Stimulated activated CD4-positive, alpha-beta T cell treated with anti-CD3 and anti-CD28 coated beads, Interleukin-12 subunit alpha, Interleukin-12 subunit beta, amount 100 ng/mL, for 24 hours (primary cell): ENCODE measurements around the gene SDHB.

Source experiments
- DNase-seq, 2 experiments: peaks; one replicate each; pipeline ENCODE4 v3.0.0-alpha.2; 2020; ENCODE audit warnings: low read depth in 2 of 2

The SDHB gene

DNA sequence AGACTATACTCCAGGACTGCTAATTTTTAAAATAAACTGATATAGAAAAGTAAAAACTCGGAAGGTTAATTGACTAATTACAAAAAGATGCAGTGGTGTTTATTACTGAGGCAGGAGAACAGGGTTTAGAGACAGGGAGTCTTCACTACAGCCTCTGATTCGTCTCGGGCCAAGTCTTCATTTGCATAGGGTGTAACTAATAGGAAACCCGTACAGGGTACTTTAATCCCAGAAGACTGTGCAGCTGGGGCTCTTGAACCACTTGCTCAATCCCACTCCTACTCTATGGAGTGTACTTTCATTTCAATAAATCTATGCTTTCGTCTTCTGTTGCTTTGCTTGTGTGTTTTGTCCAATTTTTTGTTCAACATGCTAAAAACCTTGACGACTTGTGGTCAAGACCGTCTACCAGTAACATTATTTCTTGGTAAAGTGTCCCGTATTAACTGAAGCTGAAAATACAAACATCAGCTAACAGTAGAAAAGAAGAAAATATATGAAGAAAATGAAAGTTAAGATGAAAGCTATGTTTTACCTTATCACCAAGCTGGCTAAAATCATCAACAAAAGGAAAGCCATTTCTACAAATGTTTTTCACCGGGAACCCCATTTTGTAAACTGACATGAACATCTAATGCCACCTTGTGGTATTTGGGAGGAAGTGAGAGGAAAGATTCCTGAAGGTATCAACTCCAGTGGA lies 8.0 kb downstream of the SDHB start:
- DNase-seq: no peak

DNA sequence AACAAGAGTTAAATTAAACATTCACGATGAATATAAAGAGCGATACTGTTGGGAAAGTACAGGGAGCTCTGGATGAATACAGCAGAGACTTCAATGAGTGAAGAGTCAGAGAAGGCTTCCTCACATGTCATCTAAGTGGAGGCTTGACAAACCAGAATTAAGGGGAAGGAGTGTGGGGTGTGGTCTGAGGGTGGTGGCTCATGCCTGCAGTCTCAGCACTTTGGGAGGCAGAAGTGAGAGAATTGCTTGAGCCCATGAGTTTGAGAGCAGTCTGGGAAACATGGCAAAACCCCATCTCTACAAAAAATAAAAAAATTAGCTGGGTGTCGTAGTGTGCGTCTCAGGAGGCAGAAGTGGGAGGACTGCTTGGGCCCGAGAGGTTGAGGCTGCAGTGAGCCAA lies 8.7 kb downstream of the SDHB start:
- no peak for DNase-seq

DNA sequence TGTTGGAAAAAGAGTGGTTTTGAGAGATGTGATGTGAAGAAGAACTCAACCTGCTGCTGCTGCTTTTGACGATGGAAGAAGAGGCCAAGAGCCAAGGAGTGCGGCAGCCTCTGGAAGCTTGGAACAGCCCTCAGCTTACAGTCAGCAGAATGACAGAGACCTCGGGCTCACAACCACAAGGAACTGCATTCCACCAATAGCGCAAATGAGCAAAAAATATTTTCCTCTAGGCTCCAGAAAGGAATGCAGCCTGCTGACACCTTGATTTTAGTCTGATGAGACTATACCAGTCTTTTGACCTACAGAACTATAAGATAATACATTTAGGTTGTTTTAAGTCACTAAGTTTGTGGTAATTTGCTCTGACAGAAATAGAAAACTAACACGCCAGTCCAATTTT lies 10.2 kb downstream of the SDHB start:
- no peak for DNase-seq

DNA sequence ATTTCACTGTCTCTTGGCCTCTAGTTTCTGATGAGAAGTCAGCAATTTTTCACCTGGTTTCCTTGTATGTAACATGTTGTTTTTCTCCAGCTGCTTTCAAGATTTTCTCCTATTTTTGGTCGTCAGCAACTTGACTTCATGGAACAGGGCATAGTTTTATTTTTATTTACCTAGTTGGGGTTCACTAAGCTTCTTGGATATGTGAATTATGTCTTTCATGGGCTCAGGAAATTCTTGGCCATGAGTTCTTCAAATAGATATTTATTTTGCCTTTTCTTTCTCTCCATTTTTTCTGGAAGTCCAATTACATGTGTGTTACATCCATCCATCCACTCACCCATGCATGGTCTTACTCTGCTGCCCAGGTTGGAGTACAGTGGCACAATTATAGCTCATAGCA lies 13.7 kb downstream of the SDHB start:
- DNase-seq: no peak

DNA sequence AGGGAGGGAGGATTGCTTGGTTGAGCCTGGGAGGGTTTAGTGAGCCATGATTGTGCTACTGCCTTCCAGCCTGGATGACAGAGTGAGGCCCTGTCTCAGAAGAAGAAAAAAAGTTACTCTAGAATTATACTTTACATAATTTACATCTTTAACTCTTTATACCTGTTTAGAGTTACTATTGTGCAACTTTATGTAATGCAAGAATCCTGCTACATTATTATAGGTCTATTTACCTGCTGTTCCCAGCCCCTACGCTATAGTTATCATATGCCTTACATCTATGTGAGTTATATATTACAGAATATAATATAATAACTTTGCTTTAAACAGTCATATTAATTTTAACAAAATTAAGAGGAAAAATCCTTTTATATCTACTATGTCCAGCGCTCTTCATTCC lies 14.3 kb downstream of the SDHB start:
- no peak for DNase-seq

DNA sequence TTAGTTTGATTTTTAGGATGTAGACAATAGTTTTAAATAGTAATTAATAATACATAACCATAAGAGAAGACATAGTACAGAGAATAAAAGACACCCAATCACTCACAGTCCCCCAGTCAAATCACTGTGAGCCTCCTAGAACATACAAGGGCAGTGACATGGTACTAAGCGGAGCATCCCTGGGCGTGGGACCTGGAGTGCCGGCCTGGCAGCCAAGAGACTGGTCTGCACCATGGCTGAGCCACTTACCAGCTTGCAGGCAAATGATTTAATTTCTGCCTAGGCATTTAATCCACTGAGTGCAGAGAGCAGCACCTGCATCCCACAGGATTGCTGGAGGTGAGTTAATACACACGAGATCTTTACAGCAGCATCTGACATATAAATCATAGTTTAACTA lies 20.4 kb downstream of the SDHB start:
- no peak for DNase-seq

DNA sequence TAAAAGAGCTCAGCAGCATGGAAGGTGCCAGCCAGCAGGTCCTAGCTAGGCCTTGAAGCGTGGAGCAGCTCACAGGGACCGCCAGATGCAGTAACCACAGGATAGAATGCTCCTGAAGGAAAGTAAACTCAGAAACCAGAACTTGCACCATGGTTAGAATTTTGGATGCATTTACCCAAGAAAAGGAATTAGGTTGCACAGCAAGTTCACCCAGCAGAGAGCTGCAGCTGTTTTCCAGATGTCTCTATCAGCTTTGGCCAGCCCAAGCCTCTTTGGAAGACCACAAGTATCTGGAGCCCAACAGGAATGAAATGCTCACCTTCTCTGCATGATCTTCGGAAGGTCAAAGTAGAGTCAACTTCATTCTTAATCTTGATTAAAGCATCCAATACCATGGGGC lies 21.1 kb downstream of the SDHB start:
- no peak for DNase-seq

DNA sequence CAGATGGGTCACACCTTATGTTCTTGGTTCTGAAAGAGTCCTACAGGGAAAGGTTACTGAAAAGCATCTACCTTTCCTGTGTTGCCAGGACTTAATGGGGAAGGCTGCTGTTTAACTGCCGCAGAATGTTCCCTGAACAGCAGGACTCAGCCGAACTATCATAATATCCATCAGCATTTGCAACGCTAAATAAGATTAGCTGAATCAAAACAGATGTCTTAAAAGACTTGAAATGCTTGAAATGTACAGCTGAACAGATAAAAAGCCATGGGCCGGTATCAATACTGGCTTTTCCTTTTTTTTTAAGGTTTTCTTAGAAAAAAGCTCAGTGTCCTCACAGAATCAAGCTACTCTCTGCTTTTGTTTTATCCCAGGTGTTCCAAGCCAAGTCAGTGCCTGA lies 22.4 kb downstream of the SDHB start:
- DNase-seq: no peak

DNA sequence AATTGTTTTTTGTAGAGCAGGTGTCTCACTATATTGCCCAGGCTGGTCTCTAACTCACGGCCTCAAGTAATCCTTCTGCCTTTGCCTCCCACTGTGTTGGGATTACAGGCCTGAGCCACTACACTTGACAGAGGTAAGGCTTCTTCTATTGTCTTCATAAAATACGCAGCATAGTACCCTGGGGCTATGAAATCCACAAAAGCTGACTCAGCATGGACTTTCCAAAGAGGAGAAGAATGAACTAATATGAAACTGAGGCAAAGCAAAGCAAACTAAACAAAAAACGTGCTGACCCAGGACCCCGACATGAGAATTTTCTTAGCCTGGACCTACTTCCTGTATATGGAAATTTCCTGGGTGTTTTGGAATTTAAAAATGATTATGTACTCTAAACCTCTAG lies 23.6 kb downstream of the SDHB start:
- DNase-seq: no peak

DNA sequence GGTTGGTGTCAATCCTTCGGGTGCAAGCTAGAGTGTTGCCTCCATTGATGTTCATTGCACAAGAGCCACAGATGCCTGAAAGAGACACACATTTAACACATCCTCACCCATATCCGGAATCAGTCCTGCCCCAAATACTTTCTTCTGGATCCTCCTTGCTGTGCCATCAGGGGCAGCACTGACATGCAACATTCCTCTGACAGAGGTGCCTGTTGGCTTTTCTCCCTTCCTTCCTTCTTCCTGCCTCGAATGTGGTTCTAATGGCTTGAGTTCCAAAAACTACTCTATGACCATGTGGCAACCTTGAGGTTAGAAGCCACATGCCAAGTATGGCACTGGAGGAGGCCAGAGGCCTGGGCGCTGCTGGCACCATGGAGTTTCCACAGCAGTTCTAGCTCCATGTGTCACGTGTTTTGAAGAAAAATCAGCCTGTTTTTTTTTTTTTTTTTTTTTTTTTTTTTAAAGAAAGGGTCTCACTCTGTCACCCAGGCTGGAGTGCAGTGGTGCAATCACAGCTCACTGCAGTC lies 25.1 kb downstream of the SDHB start:
- DNase-seq: no peak

DNA sequence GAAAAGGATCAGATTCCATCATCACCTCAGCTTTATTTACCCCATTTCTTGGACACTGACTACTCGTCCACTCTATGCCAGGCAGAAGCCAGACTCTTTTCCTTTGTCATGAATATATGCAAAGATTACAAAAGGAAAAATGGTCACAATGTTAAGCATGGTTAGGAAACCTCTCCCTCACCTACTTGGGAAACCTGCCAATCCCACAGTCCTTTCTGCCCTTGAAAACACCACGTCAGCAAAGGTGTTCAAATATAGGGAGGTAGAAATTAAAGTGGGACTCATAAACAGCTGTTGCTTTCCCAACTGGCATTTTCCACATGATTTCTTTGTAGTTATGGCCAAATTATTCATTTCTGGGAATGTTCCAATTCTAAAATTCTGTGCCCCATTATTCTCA lies 25.9 kb downstream of the SDHB start:
- no peak for DNase-seq

DNA sequence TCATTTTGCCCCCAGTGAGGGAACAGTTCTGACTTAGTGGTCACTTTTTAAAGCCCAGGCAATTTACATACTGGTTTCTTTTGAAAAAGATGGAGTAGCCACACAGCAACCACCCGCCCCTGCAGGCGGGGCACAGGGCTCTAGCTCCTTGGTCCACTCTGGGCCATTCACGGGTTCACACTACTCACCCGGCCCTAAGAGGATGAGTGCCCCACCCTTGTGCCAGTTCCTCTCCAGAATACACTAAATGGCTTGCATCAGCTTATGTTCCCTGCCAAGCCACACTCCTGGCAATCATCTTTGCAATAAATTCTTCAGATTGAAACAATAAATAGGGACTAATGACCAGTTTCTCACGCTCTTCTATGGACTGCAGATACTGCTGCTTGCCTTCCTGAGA lies 26.4 kb downstream of the SDHB start:
- DNase-seq: no peak

DNA sequence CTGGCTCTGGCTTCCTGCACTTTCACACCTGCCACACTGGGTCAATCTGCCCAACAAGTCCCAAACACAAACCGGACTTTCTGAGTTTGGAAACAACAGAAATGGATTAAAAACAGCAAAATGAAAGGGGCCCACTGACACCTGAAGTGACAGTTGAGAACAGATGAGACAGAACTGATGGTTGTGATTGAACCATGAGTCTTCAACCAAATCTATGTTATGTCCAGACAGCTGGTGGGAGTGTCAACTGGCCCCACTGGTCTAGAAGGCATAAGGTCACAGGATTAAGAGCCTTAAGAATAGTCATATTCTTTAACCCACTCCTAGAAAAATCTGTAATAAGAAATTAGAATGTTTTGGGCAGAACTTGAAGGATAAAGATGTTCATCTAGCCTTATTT lies 29.1 kb downstream of the SDHB start:
- DNase-seq: no peak

DNA sequence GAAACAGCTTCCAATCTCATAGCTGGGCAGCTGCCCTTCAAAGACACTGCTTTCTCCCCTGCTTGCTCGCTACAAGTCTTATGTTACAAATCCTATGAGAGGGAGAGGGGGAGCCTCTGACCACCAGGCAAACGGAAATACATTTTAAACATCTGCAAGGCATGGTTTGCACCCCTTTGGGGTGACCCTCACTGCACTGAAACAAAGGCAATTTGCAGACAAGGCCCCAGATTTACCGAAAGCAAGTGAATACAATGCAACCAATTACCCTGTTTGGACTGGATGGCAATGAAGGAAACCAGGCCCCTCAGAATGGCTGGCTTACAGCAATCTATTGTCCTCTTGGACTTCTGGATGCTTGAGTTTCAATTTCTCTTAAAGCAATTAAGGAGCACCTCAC lies 30.3 kb downstream of the SDHB start:
- DNase-seq: no peak

DNA sequence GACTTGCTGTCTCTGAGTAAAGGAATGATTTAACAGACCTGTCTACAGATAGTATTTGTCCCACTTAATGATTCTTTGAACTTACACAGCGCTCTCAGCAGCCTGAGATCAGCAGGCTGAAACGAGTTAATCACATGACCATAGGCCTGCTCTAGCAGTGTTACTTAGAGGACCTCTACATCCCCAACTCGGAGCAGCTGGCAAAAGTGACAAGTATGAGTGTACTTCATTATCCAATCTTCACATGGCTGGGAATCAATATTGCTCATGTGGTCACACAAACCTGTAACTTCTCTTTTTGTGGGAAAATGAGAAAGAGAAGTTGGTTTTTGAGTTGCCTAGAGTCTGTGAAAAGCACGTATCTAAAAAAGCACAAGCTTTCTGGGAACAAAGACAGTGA lies 30.7 kb downstream of the SDHB start:
- no peak for DNase-seq

DNA sequence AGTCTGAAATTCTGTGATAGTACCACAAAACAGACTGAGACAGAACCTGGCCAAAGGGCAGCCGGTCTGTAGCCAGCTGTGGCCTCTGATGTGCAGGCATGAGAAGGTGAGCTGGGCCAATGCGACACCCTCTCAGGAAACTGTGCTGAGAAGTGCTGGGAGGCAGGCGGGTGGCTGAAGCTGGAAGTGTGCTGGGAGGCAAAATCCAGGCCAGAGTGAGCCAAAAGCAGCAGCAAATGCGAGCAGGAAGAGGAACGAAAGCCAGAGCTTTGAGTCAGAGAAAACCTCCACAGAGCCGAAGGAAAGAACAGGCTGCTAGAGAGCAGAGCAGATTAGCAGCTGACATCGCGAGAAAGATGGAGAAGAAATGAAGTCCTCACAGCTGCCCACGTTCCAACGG lies 31.9 kb downstream of the SDHB start:
- no peak for DNase-seq

DNA sequence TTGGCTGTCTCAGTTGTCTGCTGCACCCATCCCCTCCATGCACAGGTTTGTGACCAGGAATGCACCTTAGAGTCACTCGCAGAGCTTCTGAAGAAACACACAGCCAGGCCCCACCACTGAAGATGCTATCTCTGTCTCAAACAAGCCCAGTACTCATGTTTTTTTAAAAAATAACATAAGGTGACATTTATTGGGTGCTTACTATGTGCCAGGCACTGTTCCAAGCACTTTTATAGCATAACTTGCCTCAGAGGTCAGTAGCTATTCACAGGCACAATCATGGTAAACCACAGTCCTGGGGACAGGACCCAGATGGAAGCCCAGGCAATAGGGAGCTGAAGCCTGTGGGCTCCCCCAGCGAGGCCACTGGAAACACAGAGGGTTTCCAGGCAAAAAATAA lies 33.3 kb downstream of the SDHB start:
- no peak for DNase-seq

DNA sequence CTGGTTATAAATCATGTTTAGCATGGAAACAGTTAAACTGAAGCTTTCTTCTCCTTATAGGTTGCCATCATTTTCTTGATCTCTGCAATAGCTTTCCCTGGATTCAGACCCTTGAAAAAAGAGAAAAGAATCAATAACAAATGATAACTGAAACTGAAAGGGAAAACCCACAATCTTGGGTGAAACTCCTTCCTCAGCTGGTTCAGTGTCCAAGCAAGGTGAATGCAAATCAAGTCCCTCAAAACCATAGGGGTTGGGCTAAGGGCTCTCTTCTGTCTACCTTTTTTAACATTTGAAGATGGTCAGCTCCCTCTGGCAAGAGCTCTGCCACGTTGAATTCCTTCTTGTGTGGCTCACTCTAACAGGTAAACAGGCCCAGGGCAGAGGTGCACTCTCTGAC lies 35.0 kb downstream of the SDHB start:
- no peak for DNase-seq

DNA sequence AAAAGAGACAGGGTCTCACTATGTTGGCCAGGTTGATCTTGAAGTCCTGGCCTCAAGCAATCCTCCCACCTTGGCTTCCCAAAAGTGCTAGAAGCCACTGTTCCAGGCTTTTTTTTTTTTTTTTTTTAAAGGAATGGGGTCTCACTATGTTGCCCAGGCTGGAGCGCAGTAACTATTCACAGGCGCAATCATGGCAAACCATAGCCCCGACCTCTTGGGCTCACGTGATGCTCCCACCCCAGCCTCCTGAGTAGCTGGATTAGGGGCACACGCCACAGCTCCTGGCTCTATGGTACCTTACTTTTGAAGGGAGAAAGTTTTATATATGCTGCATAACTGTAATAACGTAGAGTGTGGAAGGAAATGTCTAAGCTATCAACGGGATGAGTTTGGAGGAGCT lies 36.4 kb downstream of the SDHB start:
- no peak for DNase-seq

DNA sequence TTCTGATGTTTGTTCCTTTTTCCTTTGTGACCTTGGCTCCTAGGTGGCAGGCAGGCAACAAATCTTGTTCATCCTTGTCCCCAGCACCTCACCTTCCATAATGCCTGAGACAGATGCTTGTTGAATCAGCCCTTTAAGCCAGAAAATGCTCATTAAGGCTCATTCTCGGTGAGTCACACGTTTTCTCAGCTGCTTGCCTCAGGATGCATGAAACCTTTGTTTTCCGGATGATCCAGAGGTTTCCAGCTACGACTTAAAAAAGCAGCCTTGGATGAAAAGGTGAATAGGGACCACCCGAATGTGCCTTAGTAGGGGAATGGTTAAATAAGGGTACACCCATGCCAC lies 37.5 kb downstream of the SDHB start:
- no peak for DNase-seq

DNA sequence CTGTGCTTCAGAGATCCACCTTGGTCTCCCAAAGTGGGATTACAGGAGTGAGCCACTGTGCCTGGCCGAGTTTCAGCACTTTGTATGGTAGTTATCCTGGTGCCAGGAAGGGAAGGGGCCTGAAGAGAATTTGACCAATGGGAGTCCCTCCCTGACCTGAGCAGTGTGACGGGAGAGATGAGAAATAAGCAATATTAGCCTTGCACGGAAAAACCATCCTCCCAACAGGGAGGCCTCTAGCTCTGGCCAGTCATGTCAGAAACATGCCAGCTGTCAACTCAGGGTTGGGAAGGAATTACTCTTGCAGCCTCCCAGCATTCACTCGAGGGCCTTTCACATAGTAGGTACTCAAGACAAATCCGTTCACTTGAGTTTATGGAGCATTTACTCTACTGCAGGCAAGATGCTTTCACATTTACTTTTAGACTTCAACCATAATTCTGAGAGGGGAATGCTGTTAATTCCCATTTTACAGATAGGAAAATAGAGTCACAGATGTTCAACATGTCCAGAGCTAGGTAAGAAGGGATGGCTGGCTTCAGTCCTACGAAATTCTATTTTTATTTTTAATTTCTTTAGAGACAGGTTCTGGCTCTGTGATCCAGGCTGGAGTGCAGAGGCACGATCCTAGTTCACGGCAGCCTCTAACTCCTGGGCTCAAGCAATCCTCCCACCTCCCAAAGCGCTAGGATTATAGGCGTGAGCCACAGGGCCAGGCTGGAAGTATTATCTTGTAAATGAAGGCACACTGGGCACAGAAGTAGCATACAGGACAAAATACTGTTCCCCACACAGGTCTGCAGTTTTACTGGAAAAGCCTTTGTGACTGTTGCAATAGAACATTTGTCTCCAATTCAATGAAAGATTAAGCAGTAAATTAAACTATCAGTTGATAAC lies 38.9 kb downstream of the SDHB start:
- no peak for DNase-seq

DNA sequence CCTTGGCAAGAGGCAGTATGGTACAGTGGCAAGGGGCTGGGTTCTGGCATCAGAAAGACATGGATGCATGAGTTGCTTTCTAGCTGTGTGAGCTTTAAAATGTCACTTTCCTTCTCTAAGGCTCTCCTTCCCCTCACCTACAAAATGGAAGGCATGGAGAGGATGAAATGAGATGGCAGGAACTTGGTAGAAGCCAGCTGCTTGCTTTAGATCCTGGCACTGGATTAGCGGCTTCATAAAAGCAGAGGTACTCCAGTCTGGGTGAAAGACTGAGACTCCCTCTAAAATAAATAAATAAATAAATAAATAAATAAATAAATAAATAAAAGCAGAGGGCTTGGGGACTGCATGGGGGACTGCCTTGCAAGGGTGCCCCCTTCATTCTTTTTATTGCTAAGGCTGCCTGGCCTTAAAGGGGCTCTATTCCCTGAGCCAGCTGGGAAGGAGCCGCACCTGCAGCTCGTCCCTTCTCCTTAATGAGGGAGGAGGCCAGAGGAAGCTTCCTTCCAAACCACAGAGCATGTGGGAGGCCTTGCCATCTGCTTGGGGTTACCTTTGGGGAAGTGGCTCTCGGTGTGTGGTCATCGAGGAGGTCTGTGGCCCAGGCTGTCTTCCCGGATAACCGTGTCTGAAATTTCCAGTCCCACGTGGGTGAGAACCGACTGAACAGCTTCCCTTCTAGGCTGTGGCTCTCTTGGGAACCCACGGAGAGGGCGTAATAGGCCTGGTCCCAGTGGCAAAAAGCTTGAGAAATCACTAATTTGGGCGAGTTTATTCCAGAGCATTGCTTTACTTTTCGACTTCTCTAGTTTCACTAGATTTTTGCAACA lies 40.1 kb downstream of the SDHB start:
- DNase-seq: no peak
